ENCODE data around the gene CNIH3. TPM values are rescaled to one million over a fixed set of nuclear protein-coding genes. Genes with fewer than 3 reads are reported as not detected.

CNIH3 gene
- total RNA-seq, 4 donors from 2014 or later: 0.68 to 1.1 TPM; not detected in 2

DNA sequence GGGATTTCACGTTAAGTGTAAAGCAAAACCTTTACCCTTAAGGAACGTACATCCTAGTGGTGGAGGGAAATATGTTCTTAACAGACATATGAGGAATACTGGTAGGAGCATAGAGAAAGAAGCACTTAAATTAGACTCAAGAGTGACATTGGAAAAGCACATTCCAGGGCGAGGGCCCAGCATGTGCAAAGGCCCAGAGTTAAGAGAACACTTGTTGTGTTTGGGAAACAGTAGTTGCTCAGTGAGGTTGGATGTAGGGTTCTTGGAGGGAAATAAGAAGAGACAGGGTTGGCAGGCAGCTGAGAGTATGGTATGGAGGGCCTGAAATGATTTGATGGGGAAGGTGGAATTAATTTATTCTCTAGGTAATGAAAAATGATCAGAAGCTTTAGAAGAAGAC lies 115.5 kb downstream of the CNIH3 start:
- Histone ChIP-seq H3K36me3 (no peaks in the 10 kb centered on the region), H3K27ac (no peak overlapping the region), H3K4me3 (no peak overlapping the region), H3K27me3 (no peaks in the 10 kb centered on the region), H3K9me3 (no peaks in the 10 kb centered on the region), H3K4me1 (no peaks in the 10 kb centered on the region)
- in situ Hi-C loops (cut with MboI; ENCODE audit: low pct_ligation_motif_present in 1 of 4, low pct_unique_long_range_greater_than_20kb in 1 of 4, low sequenced_read_pairs in 3 of 4): no loop called here
- no peak for DNase-seq
- TF ChIP-seq POLR2AphosphoS5 (IDR thresholded peaks at IDR 0.05) (no peak), POLR2A (IDR thresholded peaks at IDR 0.05) (no peak), EP300 (IDR thresholded peaks at IDR 0.05; ENCODE audit: low read depth) (no peak)
- TF ChIP-seq, protein P1, sequence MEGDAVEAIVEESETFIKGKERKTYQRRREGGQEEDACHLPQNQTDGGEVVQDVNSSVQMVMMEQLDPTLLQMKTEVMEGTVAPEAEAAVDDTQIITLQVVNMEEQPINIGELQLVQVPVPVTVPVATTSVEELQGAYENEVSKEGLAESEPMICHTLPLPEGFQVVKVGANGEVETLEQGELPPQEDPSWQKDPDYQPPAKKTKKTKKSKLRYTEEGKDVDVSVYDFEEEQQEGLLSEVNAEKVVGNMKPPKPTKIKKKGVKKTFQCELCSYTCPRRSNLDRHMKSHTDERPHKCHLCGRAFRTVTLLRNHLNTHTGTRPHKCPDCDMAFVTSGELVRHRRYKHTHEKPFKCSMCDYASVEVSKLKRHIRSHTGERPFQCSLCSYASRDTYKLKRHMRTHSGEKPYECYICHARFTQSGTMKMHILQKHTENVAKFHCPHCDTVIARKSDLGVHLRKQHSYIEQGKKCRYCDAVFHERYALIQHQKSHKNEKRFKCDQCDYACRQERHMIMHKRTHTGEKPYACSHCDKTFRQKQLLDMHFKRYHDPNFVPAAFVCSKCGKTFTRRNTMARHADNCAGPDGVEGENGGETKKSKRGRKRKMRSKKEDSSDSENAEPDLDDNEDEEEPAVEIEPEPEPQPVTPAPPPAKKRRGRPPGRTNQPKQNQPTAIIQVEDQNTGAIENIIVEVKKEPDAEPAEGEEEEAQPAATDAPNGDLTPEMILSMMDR (IDR thresholded peaks at IDR 0.05): no peak
- WGBS, 2 donors (ENCODE audit: low coverage in 1 of 2): 57 to 65% methylated on average over 3 of the region's 3 CpGs
- intact Hi-C loops (cut with DNase I; ENCODE audit: low total_unique reads): no loop called here

DNA sequence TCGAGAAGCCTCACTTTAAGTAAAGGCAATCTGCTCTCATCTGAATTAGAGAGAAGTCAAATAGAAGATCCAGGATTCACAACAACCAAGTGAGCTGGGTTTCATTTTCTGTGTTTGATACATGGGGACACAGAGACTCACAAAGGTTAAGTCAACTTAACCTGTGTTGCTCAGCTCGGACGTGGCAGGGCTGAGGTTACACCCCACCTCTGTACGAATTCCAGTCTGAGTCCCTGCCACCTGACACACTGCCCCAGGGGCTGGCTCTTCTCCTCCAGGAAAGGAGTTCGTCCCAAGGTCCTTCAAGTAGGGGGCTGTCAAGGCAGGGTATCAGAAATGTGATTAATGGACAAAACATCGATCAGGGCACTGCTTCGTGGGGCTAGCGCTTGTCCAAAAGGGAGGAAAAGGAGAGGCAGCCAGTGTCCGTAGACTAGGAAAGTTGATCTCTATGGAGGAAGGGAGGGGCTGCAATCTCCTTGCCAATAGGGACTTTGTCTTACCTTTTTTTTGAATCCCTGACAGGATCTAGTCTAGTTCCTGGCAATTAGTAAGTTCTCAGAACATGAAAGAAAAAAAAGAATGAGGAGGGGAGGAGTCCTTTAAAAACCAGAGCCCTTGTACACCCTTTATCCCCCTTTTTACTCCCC lies 116.4 kb downstream of the CNIH3 start:
- no peaks in the 10 kb centered on the region for H3K36me3 ChIP-seq
- peaks cover 0 to 6% (median 4%) of the 10 kb centered on the region in 4 donors for H3K4me1 ChIP-seq
- in situ Hi-C loops (cut with MboI; ENCODE audit: low pct_ligation_motif_present in 1 of 4, low pct_unique_long_range_greater_than_20kb in 1 of 4, low sequenced_read_pairs in 3 of 4) (no loop called here), intact Hi-C loops (cut with DNase I; ENCODE audit: low total_unique reads) (no loop called here)
- H3K27ac ChIP-seq: no peak overlapping the region
- H3K4me3 ChIP-seq: no peak overlapping the region
- TF ChIP-seq, protein P1 (IDR thresholded peaks at IDR 0.05): no peak
- TF ChIP-seq EP300 (IDR thresholded peaks at IDR 0.05; ENCODE audit: low read depth): no peak
- H3K9me3 ChIP-seq: no peaks in the 10 kb centered on the region
- DNase-seq: no peak
- WGBS, 2 donors (ENCODE audit: low coverage in 1 of 2): 45 to 66% methylated on average over 5 to 9 of the region's 9 CpGs
- no peaks in the 10 kb centered on the region for H3K27me3 ChIP-seq

DNA sequence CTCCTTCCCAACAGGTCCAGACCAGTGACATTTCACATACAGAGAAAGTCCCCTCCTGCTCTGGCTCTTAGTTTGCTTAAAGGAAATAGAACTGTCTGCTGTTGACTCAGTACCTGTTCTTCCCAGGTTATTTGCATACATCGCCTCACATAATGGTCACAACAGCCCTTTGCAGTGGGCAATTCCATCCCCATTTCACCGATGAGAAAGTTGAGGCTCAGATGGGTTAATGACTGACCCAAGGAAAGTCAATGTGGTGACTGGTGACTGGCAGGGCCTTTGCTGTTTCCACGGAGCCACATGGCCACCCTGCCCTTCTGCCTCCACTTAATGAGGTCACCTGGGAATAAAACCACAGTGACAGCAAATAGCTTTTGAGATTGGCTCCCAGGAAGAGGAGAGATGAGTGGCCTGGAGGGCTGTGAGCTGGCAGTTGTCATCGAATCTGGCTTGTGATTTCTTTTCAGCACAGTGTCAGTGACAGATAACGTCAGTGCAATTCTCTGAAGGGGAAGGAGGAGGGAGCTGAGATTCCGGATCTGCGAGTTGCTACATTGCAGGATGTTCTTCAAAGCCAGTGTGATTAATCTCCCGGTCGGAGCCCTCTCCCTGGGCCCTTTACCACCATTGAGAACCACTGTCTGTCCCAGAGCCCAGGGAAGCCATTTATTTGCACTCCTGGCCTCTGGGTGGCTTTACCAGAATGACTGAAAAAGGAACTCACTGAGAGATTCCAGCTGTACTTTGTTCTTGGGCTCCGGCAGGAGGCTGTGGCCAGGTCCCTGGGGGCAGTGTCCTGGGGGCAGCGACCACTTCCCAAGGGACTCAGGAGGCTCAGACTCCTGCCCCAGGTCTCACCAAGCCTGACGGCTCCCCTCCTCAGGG lies 117.2 kb downstream of the CNIH3 start:
- intact Hi-C loops (cut with DNase I; ENCODE audit: low total_unique reads) (no loop called here), in situ Hi-C loops (cut with MboI; ENCODE audit: low pct_ligation_motif_present in 1 of 4, low pct_unique_long_range_greater_than_20kb in 1 of 4, low sequenced_read_pairs in 3 of 4) (no loop called here)
- Histone ChIP-seq H3K4me1 (peaks cover 0 to 8% (median 5%) of the 10 kb centered on the region in 4 donors), H3K27ac (no peak overlapping the region), H3K27me3 (no peaks in the 10 kb centered on the region), H3K4me3 (no peak overlapping the region), H3K9me3 (no peaks in the 10 kb centered on the region), H3K36me3 (no peaks in the 10 kb centered on the region)
- TF ChIP-seq EP300 (IDR thresholded peaks at IDR 0.05; ENCODE audit: low read depth): no peak
- TF ChIP-seq, protein P1 (IDR thresholded peaks at IDR 0.05): no peak
- TF ChIP-seq POLR2A (IDR thresholded peaks at IDR 0.05): no peak
- TF ChIP-seq POLR2AphosphoS5 (IDR thresholded peaks at IDR 0.05): no peak
- WGBS, 2 donors (ENCODE audit: low coverage in 1 of 2): 37 to 83% methylated on average over 1 to 12 of the region's 12 CpGs
- no peak for DNase-seq

DNA sequence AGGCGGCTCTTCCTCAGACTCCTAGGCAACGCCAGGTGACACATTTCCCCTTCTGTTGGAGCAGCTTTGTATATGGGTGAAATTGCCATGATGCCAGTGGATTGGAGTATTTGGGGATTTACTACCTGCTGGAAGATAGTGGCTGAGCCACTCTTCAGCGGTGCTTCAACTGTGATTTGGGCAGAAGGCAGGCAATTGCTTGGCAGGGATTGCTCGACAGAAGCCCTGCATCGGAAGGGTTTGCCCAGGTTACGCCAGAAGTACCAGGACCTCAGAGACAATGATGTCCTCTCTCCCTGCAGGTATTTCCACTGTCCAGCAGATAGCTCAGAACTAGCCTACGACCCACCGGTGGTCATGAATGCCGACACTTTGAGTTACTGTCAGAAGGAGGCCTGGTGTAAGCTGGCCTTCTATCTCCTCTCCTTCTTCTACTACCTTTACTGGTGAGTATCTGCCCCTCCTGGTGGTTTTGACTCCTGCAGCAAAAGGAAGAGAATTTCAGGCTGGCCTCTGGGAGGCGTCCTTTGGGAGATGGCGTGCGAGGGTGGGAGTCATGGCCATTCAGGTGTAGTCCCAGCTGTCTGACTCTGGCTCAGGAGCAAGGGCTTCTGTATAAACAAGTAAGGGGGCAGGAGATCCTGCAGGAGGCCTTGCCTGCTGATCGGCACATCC lies 118.3 kb downstream of the CNIH3 start:
- peaks cover 0 to 8% (median 5%) of the 10 kb centered on the region in 4 donors for H3K4me1 ChIP-seq
- in situ Hi-C loops (cut with MboI; ENCODE audit: low pct_ligation_motif_present in 1 of 4, low pct_unique_long_range_greater_than_20kb in 1 of 4, low sequenced_read_pairs in 3 of 4) (no loop called here), intact Hi-C loops (cut with DNase I; ENCODE audit: low total_unique reads) (no loop called here)
- DNase-seq: no peak
- WGBS, 2 donors (ENCODE audit: low coverage in 1 of 2): 96% methylated on average over 13 of the region's 13 CpGs; no CpG with 5 or more reads in 1 of the 2 donors
- H3K27ac ChIP-seq: no peak overlapping the region
- no peaks in the 10 kb centered on the region for H3K36me3 ChIP-seq
- no peaks in the 10 kb centered on the region for H3K27me3 ChIP-seq
- H3K9me3 ChIP-seq: no peaks in the 10 kb centered on the region
- H3K4me3 ChIP-seq: no peak overlapping the region
- TF ChIP-seq, protein P1 (IDR thresholded peaks at IDR 0.05): no peak
- TF ChIP-seq POLR2AphosphoS5 (IDR thresholded peaks at IDR 0.05) (no peak), EP300 (IDR thresholded peaks at IDR 0.05; ENCODE audit: low read depth) (no peak), POLR2A (IDR thresholded peaks at IDR 0.05) (no peak)
